GM12801 (cell line): ENCODE results near the gene MEGF11.

ENCODE experiments used
- CTCF ChIP-seq: IDR thresholded peaks from one replicate; pipeline ENCODE4 v1.5.1; 2011; ENCODE audit warnings: control low read depth; ENCODE audit not compliant: insufficient read length; ENCODE audit errors: extremely low read depth

MEGF11 gene

GRCh38 chr15:66089509-66089908, 164.0 kb downstream of the MEGF11 start:
- no peak for TF ChIP-seq CTCF

- TF ChIP-seq CTCF = no peak
Measured at GRCh38 chr15:66089049-66089448, 164.5 kb downstream of the MEGF11 start.

- TF ChIP-seq CTCF = no peak
Measured at GRCh38 chr15:66085128-66085527, 168.4 kb downstream of the MEGF11 start.

- TF ChIP-seq CTCF = no peak
Measured at GRCh38 chr15:66084704-66085103, 168.8 kb downstream of the MEGF11 start.

- no peak for TF ChIP-seq CTCF
Measured at GRCh38 chr15:66080717-66081398, 172.7 kb downstream of the MEGF11 start.

- no peak for TF ChIP-seq CTCF
Measured at GRCh38 chr15:66078929-66079275, 174.6 kb downstream of the MEGF11 start.

- TF ChIP-seq CTCF = no peak
Measured at GRCh38 chr15:66078196-66078928, 175.2 kb downstream of the MEGF11 start.
